Iris pigment epithelial cell (primary cell): ENCODE results near the gene SERPINB1.
"Not testable (repeated sequence)": the region's sequence is repeated elsewhere in the genome, so short reads cannot be mapped to it uniquely, and the experiment has no call there.

Source experiments
- DNase-seq: peaks from one replicate; pipeline ENCODE4 v3.0.0-alpha.2; 2011; ENCODE audit warnings: low read depth

Gene SERPINB1

GRCh38 chr6:2866171-2866846 lies 24.6 kb upstream of the SERPINB1 start:
- no peak for DNase-seq

- DNase-seq, result peak; percentile 38
These were observed 24.1 kb upstream of the SERPINB1 start for GRCh38 chr6:2865694-2866151.

GRCh38 chr6:2865270-2865669 lies 23.6 kb upstream of the SERPINB1 start:
- no peak for DNase-seq

GRCh38 chr6:2863901-2864300 lies 22.2 kb upstream of the SERPINB1 start:
- no peak for DNase-seq

GRCh38 chr6:2862712-2863181 lies 21.1 kb upstream of the SERPINB1 start:
- no peak for DNase-seq

GRCh38 chr6:2861822-2862164 lies 20.1 kb upstream of the SERPINB1 start:
- no peak for DNase-seq

- DNase-seq, result no peak
These were observed 19.6 kb upstream of the SERPINB1 start for GRCh38 chr6:2861060-2861821.

GRCh38 chr6:2860706-2861059 lies 19.0 kb upstream of the SERPINB1 start:
- not testable (repeated sequence) for DNase-seq

GRCh38 chr6:2859798-2860705 lies 18.4 kb upstream of the SERPINB1 start:
- not testable (repeated sequence) for DNase-seq

GRCh38 chr6:2859185-2859700 lies 17.6 kb upstream of the SERPINB1 start:
- no peak for DNase-seq

- peak; percentile 87 for DNase-seq
These were observed 16.1 kb upstream of the SERPINB1 start for GRCh38 chr6:2857580-2858337.

GRCh38 chr6:2857185-2857579 lies 15.5 kb upstream of the SERPINB1 start:
- DNase-seq, result no peak

- DNase-seq, result peak; percentile 35
These were observed 13.4 kb upstream of the SERPINB1 start for GRCh38 chr6:2855061-2855519.

GRCh38 chr6:2854396-2854982 lies 12.8 kb upstream of the SERPINB1 start:
- peak; percentile 66 for DNase-seq

- DNase-seq, result peak; percentile 77
These were observed 12.2 kb upstream of the SERPINB1 start for GRCh38 chr6:2853769-2854395.

GRCh38 chr6:2853378-2853768 lies 11.7 kb upstream of the SERPINB1 start:
- not testable (repeated sequence) for DNase-seq

GRCh38 chr6:2852921-2853322 lies 11.3 kb upstream of the SERPINB1 start:
- DNase-seq, result no peak

GRCh38 chr6:2852514-2852855 lies 10.8 kb upstream of the SERPINB1 start:
- no peak for DNase-seq

- no peak for DNase-seq
These were observed 10.3 kb upstream of the SERPINB1 start for GRCh38 chr6:2851727-2852513.
